Glomerular visceral epithelial cell (primary cell): ENCODE results near the gene C4orf36.

Experiments
- DNase-seq: peaks from one replicate; pipeline ENCODE4 v3.0.0-alpha.2; 2016; ENCODE audit errors: extremely low spot score

Gene C4orf36

GRCh38 chr4:86857341-86858052, 34.7 kb downstream of the C4orf36 start:
- no peak for DNase-seq

- DNase-seq = no peak
Observed at GRCh38 chr4:86856896-86857295, 35.3 kb downstream of the C4orf36 start.

GRCh38 chr4:86855572-86855971, 36.6 kb downstream of the C4orf36 start:
- no peak for DNase-seq

GRCh38 chr4:86853209-86853608, 39.0 kb downstream of the C4orf36 start:
- DNase-seq = no peak

GRCh38 chr4:86848732-86849619, 43.2 kb downstream of the C4orf36 start, which contains the start of gene SLC10A6:
SLC10A6 (minus strand) TSS chr4:86849384; CDS start chr4:86849115, 269 bp downstream.
- no peak for DNase-seq

- peak; percentile 21 for DNase-seq
Observed at GRCh38 chr4:86848136-86848535, 44.1 kb downstream of the C4orf36 start.

- DNase-seq = no peak
Observed at GRCh38 chr4:86847571-86847970, 44.7 kb downstream of the C4orf36 start.

- no peak for DNase-seq
Observed at GRCh38 chr4:86846921-86847320, 45.3 kb downstream of the C4orf36 start.

- no peak for DNase-seq
Observed at GRCh38 chr4:86845593-86845992, 46.6 kb downstream of the C4orf36 start.

GRCh38 chr4:86841309-86841708, 50.9 kb downstream of the C4orf36 start:
- no peak for DNase-seq

GRCh38 chr4:86840858-86841257, 51.4 kb downstream of the C4orf36 start:
- DNase-seq = no peak

- DNase-seq = no peak
Observed at GRCh38 chr4:86837691-86838503, 54.3 kb downstream of the C4orf36 start.

GRCh38 chr4:86835677-86836076, 56.5 kb downstream of the C4orf36 start:
- DNase-seq = no peak

- DNase-seq = no peak
Observed at GRCh38 chr4:86834901-86835300, 57.3 kb downstream of the C4orf36 start.

- no peak for DNase-seq
Observed at GRCh38 chr4:86833615-86834014, 58.6 kb downstream of the C4orf36 start.

GRCh38 chr4:86831262-86832130, 60.7 kb downstream of the C4orf36 start:
- peak; percentile 70 for DNase-seq
